NCI-H526 (cell line): ENCODE results near the gene FRY.

Source experiments
- DNase-seq, 2 experiments: peaks; one replicate each; lab custom pipeline; 2025; lab: John Stamatoyannopoulos, UW

The FRY gene

DNA sequence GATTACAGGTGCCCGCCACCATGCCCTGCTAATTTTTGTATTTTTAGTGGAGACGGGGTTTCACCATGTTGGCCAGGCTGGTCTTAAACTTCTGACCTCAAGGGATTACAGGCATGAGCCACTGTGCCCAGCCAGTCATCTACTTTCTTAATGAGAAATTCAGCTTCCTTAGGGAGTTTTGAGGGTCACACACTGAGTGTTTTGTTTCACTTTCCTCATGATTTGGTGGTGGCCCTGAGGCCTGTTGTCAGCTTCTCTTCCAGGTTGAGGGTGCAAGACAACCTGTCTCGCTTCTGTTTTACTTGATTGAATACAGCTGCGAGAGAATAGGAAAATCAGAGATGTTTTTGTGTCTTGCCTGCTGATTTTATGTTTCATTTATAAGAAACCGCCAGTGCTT is 9.9 kb downstream of the FRY start:
- DNase-seq, result no peak

- DNase-seq, result no peak
Observed at GRCh38 chr13:32042551-32042950, 11.0 kb downstream of the FRY start.

DNA sequence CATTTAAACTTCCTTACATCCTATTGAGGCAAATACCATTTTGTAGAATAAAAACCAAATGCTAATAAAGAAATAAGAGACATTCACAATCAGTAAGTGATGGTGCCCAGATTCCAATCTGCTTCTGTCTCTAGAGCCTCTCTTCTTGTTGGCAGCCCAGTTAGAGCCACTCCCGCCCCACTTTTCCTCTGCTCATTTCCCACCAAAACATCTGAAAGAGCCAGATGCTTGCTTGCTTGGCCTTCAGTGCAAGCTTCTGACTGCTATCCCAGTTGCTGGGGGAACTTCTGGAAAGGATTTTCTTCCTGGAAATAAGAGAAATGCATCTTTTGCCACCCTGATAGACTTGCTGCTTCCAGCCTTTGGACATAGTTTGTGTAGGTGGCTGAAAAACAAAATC is 12.9 kb downstream of the FRY start:
- DNase-seq, result no peak

GRCh38 chr13:32045537-32045936 is 14.0 kb downstream of the FRY start:
- DNase-seq, result no peak

DNA sequence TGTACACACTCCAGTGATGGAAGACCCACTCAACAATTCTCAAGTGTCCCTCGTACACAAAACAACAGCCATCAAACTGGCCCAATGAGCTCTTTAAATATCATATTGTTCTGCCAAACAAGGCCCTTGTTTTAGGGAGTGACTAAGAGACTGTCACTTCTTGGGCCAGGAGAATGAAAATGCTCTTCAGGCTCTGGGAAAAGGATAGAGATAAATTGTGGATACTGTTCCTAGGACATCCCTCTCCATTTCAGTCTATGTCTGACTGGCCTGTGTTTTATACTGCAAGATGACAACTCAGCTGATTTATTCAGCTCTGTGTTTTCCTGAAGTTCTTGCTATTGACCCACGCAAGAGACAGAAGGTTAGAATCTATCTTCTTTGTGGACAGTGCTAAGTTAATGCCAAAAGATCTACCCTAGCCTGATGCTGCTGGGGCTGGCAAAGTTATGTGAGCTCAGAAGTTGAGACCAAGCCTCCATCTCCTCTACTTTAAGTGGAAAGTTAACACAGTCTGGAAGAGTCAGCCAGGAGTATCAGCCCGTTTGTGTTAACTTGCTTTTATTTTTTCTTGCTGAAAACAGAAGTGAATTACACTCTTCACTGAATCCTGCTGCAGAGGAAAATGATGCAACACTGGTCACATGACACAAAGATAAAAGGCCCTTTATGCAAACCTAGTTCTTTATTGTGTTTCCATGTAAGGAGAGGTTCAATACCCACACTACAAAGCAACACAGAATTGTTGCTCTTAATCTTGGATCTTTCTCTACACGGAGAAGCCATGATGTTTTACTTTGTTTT is 14.6 kb downstream of the FRY start:
- DNase-seq, result peak; percentile 61 to 68

DNA sequence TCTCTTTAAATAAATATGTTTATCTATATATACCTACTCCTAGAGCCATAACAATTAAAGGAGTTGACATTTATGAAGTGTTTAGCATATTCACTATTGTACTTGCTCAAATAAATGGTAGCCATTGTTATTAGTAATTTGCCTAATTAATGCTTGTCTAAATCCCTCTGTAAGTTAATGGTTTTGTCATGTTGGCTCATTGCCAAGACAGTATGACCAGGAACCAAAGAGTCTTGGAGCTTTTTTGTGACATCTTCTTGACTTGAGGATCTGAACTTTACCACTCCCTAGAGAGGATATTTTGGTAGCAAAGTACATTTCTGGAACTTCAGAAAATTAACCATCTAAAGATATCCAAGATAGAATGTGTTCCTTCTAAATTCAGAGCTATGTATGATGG is 15.5 kb downstream of the FRY start:
- no peak for DNase-seq

DNA sequence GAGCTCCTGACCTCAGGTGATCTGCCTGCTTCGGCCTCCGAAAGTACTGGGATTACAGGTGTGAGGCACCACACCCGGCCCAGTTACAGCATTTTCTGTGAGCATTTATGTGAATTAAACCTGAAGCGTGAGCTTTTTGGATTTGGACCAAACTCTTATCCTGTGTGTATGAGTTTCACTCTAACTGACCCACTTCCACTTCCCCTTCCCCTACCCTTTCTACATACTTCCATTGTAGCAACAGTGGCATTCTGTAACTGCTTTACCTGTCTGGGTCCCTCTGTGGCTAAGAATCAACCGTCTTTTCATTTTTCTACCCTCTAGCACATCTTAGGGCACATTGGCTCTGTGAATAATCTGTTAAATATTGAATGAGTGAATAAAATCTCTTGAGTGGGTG is 16.2 kb downstream of the FRY start:
- no peak for DNase-seq

DNA sequence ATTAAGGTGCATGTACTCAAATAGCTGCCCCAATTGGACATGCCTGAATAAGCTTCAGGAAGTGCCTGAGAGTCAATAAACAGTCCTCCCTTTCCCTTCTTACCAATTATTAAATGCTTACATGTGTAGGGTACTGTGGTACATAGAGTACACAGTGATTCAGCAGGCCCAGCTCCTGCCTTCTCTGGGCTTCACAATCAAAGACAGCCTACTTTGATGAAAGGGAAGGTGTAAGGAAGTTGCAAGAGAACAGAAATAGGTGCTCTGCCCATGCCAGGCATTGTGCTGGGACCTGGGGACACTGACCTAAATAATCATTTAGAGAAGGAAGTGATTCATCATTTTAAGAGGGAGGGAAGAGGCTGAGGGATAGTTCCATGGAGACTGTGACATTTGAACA is 17.2 kb downstream of the FRY start:
- peak in 1 of 2 experiments; percentile 43 for DNase-seq

- DNase-seq, result no peak
Observed at GRCh38 chr13:32051156-32051555, 19.6 kb downstream of the FRY start.

DNA sequence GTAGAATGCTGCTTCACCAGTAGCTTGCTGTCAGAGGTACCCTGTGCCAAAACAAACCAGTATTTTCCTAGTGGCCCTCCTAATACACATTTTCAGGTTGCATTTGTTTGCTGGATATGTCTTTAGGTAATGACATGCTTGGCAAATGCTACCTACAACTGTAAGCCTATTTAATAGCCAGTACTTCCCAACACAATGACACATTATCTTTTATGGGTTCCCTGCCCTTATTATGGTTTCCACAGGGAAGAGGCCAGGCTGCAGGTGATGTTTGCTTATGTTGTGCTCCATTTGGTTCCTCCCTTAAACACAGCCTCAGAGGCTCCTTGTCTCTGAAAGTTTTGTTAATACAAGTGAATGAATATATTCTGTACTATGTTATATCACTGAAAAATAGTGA is 24.7 kb downstream of the FRY start:
- peak; percentile 95 to 96 for DNase-seq

GRCh38 chr13:32057325-32057724 is 25.8 kb downstream of the FRY start:
- peak in 1 of 2 experiments; percentile 12 for DNase-seq

- DNase-seq, result peak; percentile 60 to 68
Observed at GRCh38 chr13:32059511-32059984, 28.0 kb downstream of the FRY start.

DNA sequence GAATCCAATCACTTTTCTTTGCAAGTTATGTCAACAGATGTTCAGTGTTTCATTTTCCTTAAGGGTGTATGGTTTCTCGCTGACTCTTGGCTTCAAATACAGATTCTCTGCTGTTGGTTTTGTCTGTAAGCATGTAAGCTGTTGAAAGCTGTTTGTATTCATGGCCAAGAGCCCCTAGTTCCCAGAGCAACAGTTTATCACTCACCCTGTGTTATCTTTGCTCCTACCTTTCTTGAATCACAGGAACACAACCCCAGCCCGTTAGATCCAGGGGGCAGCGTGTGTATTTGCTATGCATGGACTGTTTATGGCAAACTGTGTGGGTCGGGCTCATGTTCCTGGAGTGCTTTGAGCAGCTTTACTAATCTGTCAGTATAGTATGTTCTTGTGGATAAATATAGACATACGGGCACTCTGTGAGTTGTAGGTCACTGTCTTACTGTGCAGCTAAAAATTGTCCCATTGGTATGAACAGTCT is 28.9 kb downstream of the FRY start:
- DNase-seq, result peak; percentile 31 to 64

GRCh38 chr13:32063619-32064233 is 32.2 kb downstream of the FRY start:
- DNase-seq, result no peak

DNA sequence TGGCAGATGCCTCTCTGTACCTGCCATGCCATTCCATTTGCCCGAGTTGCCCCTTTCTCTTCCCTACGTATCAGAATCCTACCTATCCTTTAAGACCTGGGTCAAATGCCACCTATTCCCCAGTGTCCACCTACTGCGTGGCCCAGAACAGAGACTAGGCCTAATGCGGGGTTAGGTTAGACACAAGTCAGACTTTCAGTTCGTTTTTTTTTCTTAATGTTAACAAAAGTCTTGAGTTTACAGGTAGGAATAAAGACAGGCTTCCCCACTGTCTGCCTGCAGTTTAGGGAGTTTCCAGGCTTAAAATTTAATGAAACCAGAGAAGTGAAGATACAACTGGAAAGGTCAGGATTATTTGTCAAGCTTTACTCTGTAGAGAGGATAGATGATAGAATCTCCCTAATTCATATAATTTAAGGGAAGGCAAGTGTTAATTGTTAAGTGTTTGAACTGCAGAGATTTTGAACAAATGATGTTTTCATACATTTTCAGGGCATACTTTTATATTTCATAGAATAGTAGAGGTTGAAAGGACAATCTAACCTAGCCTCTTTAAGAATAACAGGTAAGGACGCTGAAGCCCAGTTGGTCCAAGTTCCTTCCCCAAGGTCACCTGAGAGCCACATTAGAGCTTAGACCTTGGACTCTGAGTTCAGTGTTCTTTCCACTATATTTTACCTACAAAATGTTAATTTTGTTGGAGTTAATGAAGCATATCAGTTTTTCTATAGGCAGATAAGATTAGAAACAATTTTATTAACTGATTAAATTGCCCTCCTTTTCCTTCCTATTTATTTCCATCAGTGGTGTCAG is 35.8 kb downstream of the FRY start:
- no peak for DNase-seq

- no peak for DNase-seq
Observed at GRCh38 chr13:32068255-32068654, 36.7 kb downstream of the FRY start.

- peak in 1 of 2 experiments; percentile 28 for DNase-seq
Observed at GRCh38 chr13:32073180-32073864, 41.7 kb downstream of the FRY start.

GRCh38 chr13:32075170-32075851 is 43.7 kb downstream of the FRY start:
- DNase-seq, result peak; percentile 92 to 95

GRCh38 chr13:32079587-32079986 is 48.0 kb downstream of the FRY start:
- DNase-seq, result no peak

GRCh38 chr13:32080328-32080744 is 48.8 kb downstream of the FRY start:
- no peak for DNase-seq

DNA sequence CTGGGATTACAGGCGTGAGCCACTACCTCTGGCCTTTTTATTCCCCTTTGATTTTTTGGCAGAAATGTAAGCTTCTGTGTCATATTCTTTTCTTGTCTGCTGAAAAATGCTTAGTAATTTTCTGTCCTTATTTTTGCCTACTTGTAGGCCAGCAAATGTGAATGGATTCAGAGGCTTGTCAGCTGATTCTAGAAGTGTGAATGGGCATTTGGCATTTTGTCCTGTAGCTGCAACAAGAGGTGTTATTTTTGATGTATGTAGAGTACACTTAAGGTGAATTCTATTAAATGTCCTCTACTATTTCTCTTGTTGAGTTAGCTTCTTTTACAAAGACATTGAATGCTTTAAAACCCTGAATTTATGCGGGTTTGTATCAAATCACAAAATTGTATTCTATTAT is 50.0 kb downstream of the FRY start:
- DNase-seq, result no peak
